IMR-90 (cell line): ENCODE measurements around the gene WFDC13. TPM values are rescaled to one million over a fixed set of nuclear protein-coding genes. Genes with fewer than 3 reads are reported as not detected.

Source experiments
- ATAC-seq: fragments of 200-7000 bp; cut with Tn5 transposase; 2 replicates; pipeline ENCODE4 v1.9.1; 2020; ENCODE audit warnings: low read depth, mild to moderate bottlenecking, moderate library complexity
- BruUV-seq: library from RNA; stranded (reverse); fragments of 400-500 nt; replicated peaks from 2 replicates; lab custom pipeline; 2021; lab: Mats Ljungman, UMichigan
- CTCF ChIA-PET: fragments of 300-600 bp; formaldehyde crosslinking; extraction: SDS; loops from one replicate; lab custom pipeline; 2021; ENCODE audit warnings: antibody characterized with exemption; lab: Yijun Ruan, JAX
- POLR2A ChIA-PET: fragments of 300-600 bp; sonication (Branson Sonifier 250); formaldehyde crosslinking; loops from one replicate; lab custom pipeline; 2022; ENCODE audit warnings: antibody characterized with exemption; ENCODE audit not compliant: unreplicated experiment; lab: Charles Lee
- DNase-seq: peaks from one replicate; pipeline ENCODE4 v3.0.0; 2013
- H2AFZ ChIP-seq: replicated peaks from 2 replicates; pipeline ENCODE3; 2013; ENCODE audit warnings: low read length, mild to moderate bottlenecking; ENCODE audit not compliant: poor library complexity
- H2AK5ac ChIP-seq: 2 replicates; pipeline ENCODE4 v1.6.1; 2013; ENCODE audit warnings: low read depth, low read length, inconsistent platforms
- H2AK9ac ChIP-seq: replicated peaks from 2 replicates; pipeline ENCODE3; 2013; ENCODE audit warnings: mild to moderate bottlenecking, low read depth, low read length, moderate library complexity; ENCODE audit not compliant: poor library complexity
- H2BK120ac ChIP-seq: 2 replicates; pipeline ENCODE4 v1.6.1; 2013; ENCODE audit warnings: low read depth, low read length, inconsistent platforms
- H2BK15ac ChIP-seq: 3 replicates; pipeline ENCODE4 v1.6.1; 2013; ENCODE audit warnings: low read depth, low read length, inconsistent platforms
- H2BK20ac ChIP-seq: 2 replicates; pipeline ENCODE4 v1.6.1; 2013; ENCODE audit warnings: low read depth, mild to moderate bottlenecking, inconsistent platforms, low read length, moderate library complexity
- H2BK5ac ChIP-seq: 2 replicates; pipeline ENCODE4 v1.6.1; 2013; ENCODE audit warnings: mild to moderate bottlenecking, low read depth, low read length, inconsistent platforms; ENCODE audit not compliant: poor library complexity, severe bottlenecking
- H3K14ac ChIP-seq: replicated peaks from 2 replicates; pipeline ENCODE4 v1.6.1; 2013; ENCODE audit warnings: low read depth, low read length, inconsistent platforms
- H3K18ac ChIP-seq: 2 replicates; pipeline ENCODE4 v1.6.1; 2013; ENCODE audit warnings: low read depth, low read length, control low read depth
- H3K23ac ChIP-seq: 2 replicates; pipeline ENCODE4 v1.6.1; 2013; ENCODE audit warnings: low read depth, low read length, inconsistent platforms
- H3K27ac ChIP-seq: 2 replicates; pipeline ENCODE4 v1.5.1; 2013; ENCODE audit warnings: mild to moderate bottlenecking, control low read depth, low read length; ENCODE audit not compliant: insufficient read depth
- H3K27me3 ChIP-seq: 2 replicates; pipeline ENCODE4 v1.6.1; 2013; ENCODE audit warnings: low read length; ENCODE audit not compliant: control insufficient read depth, insufficient read depth
- H3K36me3 ChIP-seq: 2 replicates; pipeline ENCODE4 v1.6.1; 2013; ENCODE audit warnings: low read length, mixed read lengths; ENCODE audit not compliant: control insufficient read depth, insufficient read depth
- H3K4ac ChIP-seq: 2 replicates; pipeline ENCODE4 v1.6.1; 2013; ENCODE audit warnings: low read depth, low read length, inconsistent platforms
- H3K4me1 ChIP-seq: 2 replicates; pipeline ENCODE4 v1.6.1; 2013; ENCODE audit warnings: low read length, mixed read lengths; ENCODE audit not compliant: control insufficient read depth, insufficient read depth
- H3K4me2 ChIP-seq: 2 replicates; pipeline ENCODE4 v1.6.1; 2013; ENCODE audit warnings: low read depth, mild to moderate bottlenecking, control low read depth, low read length, moderate library complexity
- H3K4me3 ChIP-seq: 2 replicates; pipeline ENCODE4 v1.5.1; 2013; ENCODE audit warnings: low read depth, mild to moderate bottlenecking, control low read depth, low read length, moderate library complexity; ENCODE audit not compliant: insufficient read depth
- H3K56ac ChIP-seq: 2 replicates; pipeline ENCODE4 v1.6.1; 2013; ENCODE audit warnings: low read length, inconsistent platforms; ENCODE audit not compliant: insufficient read depth; ENCODE audit errors: extremely low read depth
- H3K79me1 ChIP-seq, 2 experiments: 2 replicates each; pipeline ENCODE4 v1.6.1; 2013; ENCODE audit warnings: low read length in 2 of 2, inconsistent platforms in 1 of 2, low read depth in 1 of 2
- H3K9ac ChIP-seq: 2 replicates; pipeline ENCODE4 v1.6.1; 2013; ENCODE audit warnings: low read depth, low read length, control low read depth
- H3K9me1 ChIP-seq: 2 replicates; pipeline ENCODE4 v1.6.1; 2013; ENCODE audit warnings: low read length, inconsistent platforms; ENCODE audit not compliant: insufficient read depth
- H3K9me3 ChIP-seq: 2 replicates; pipeline ENCODE4 v1.6.1; 2013; ENCODE audit warnings: low read length; ENCODE audit not compliant: control insufficient read depth, insufficient read depth
- H4K20me1 ChIP-seq: 2 replicates; pipeline ENCODE4 v1.6.1; 2013; ENCODE audit warnings: low read length, inconsistent platforms; ENCODE audit not compliant: insufficient read depth
- H4K5ac ChIP-seq: 2 replicates; pipeline ENCODE4 v1.6.1; 2013; ENCODE audit warnings: mild to moderate bottlenecking, low read depth, low read length, control low read depth
- H4K8ac ChIP-seq, 2 experiments: 2 replicates each; pipeline ENCODE4 v1.6.1; 2013; ENCODE audit warnings: low read depth in 2 of 2, low read length in 2 of 2, control low read depth in 1 of 2, inconsistent platforms in 1 of 2
- H4K91ac ChIP-seq: 2 replicates; pipeline ENCODE4 v1.6.1; 2013; ENCODE audit warnings: low read depth, low read length, inconsistent platforms; ENCODE audit not compliant: insufficient read depth
- BHLHE40 ChIP-seq: fragments of 150-350 bp; IDR thresholded peaks from 2 replicates; pipeline ENCODE4 v1.6.1; 2016; ENCODE audit warnings: mild to moderate bottlenecking, low read depth, low read length
- CTCF ChIP-seq: conservative IDR thresholded peaks from 2 replicates; pipeline ENCODE4 v1.5.1; 2012; ENCODE audit warnings: mild to moderate bottlenecking, low read depth, low read length, improper control_type of control experiment
- ELK1 ChIP-seq: fragments of 150-350 bp; IDR thresholded peaks from 2 replicates; pipeline ENCODE4 v1.6.1; 2016; ENCODE audit warnings: low read depth, mild to moderate bottlenecking, low read length, moderate library complexity, borderline replicate concordance
- FOS ChIP-seq: fragments of 150-350 bp; IDR thresholded peaks from 2 replicates; pipeline ENCODE4 v1.6.1; 2016; ENCODE audit warnings: low read depth, low read length
- MAFK ChIP-seq: IDR thresholded peaks from 2 replicates; pipeline ENCODE4 v1.6.1; 2012; ENCODE audit warnings: low read depth, low read length, improper control_type of control experiment
- MAZ ChIP-seq: IDR thresholded peaks from 2 replicates; pipeline ENCODE4 v1.6.1; 2012; ENCODE audit warnings: low read depth, mild to moderate bottlenecking, low read length, improper control_type of control experiment, moderate library complexity, borderline replicate concordance
- MXI1 ChIP-seq: IDR thresholded peaks from 2 replicates; pipeline ENCODE4 v1.6.1; 2012; ENCODE audit warnings: low read depth, mild to moderate bottlenecking, low read length, moderate library complexity, borderline replicate concordance
- NFE2L2 ChIP-seq: fragments of 150-350 bp; IDR thresholded peaks from 2 replicates; pipeline ENCODE4 v1.6.1; 2016; ENCODE audit warnings: low read depth, mild to moderate bottlenecking, low read length
- RCOR1 ChIP-seq: IDR thresholded peaks from 2 replicates; pipeline ENCODE4 v1.6.1; 2012; ENCODE audit warnings: mild to moderate bottlenecking, low read length, improper control_type of control experiment; ENCODE audit not compliant: insufficient replicate concordance
- SMC3 ChIP-seq: fragments of 150-350 bp; IDR thresholded peaks from 2 replicates; pipeline ENCODE4 v1.6.1; 2016; ENCODE audit warnings: low read depth, mild to moderate bottlenecking, antibody characterized with exemption, low read length, moderate library complexity
- USF2 ChIP-seq: fragments of 150-350 bp; IDR thresholded peaks from 2 replicates; pipeline ENCODE4 v1.6.1; 2017; ENCODE audit warnings: mild to moderate bottlenecking, antibody characterized with exemption, low read length, low read depth
- dilution Hi-C: fragments of 300-500 bp; cut with HindIII; formaldehyde crosslinking; loops from one replicate; pipeline ENCODE4 v1.14.3; 2018; ENCODE audit warnings: low sequenced_read_pairs; ENCODE audit not compliant: unreplicated experiment
- in situ Hi-C: fragments of 300-500 bp; cut with MboI; formaldehyde crosslinking; loops from 3 replicates; pipeline ENCODE4 v1.14.3; 2019; ENCODE audit warnings: low sequenced_read_pairs, inconsistent platforms, mixed read lengths
- intact Hi-C: fragments of 100-400 bp; cut with micrococcal nuclease; formaldehyde crosslinking; loops from 2 replicates; pipeline ENCODE4 v1.10.0; 2022
- polyA plus RNA-seq, 3 experiments: library from polyadenylated mRNA; depleted of rRNA; stranded (reverse); fragments of >200 nt; gene quantifications; 2 replicates each; pipeline ENCODE4 v1.2.3, GENCODE V29; 2012; ENCODE audit warnings: low replicate concordance in 1 of 3
- total RNA-seq: library from RNA; depleted of rRNA; stranded (reverse); fragments of >200 nt; gene quantifications from 2 replicates; pipeline ENCODE4 v1.2.3, GENCODE V29; 2012

The WFDC13 gene
- total and polyA plus RNA-seq, 2 of the 4 experiments (the other 2 are of a cell fraction), result not detected

GRCh38 chr20:45725134-45725533, 23.3 kb downstream of the WFDC13 start:
- ATAC-seq (no peak), DNase-seq (no peak)
- Histone ChIP-seq H4K8ac (no peak overlapping the region), H4K20me1 (no peaks in the 10 kb centered on the region), H3K36me3 (no peaks in the 10 kb centered on the region), H3K56ac (no peak overlapping the region), H3K27ac (no peak overlapping the region), H3K18ac (no peak overlapping the region), H4K5ac (no peak overlapping the region), H2BK20ac (no peak overlapping the region), H2AFZ (no peak overlapping the region), H4K91ac (no peak overlapping the region), H3K9me3 (no peaks in the 10 kb centered on the region), H3K27me3 (no peaks in the 10 kb centered on the region; the same call in 1 of the 2 replicates), H2AK9ac (no peak overlapping the region), H3K23ac (no peak overlapping the region), H3K4me1 (no peaks in the 10 kb centered on the region), H2BK15ac (no peak overlapping the region), H3K14ac (no peak overlapping the region), H3K9ac (no peak overlapping the region), H3K4ac (no peak overlapping the region), H3K9me1 (no peaks in the 10 kb centered on the region), H2BK120ac (no peak overlapping the region), H3K4me2 (no peak overlapping the region), H2AK5ac (no peak overlapping the region), H3K79me1 (no peaks in the 10 kb centered on the region), H3K4me3 (no peak overlapping the region), H2BK5ac (no peak overlapping the region)
- dilution Hi-C loops, result no loop called here
- BruUV-seq, result no TSS peak
- intact Hi-C loops, result loop anchor here (10.0 kb wide), 1 partner anchor 490 kb away; no protein-coding TSS in a partner anchor
- in situ Hi-C loops, result no loop called here
- TF ChIP-seq CTCF (no peak), MXI1 (no peak), ELK1 (no peak), SMC3 (no peak), MAZ (no peak), BHLHE40 (no peak), USF2 (no peak), MAFK (no peak), NFE2L2 (no peak), RCOR1 (no peak), FOS (no peak)
- ChIA-PET POLR2A (no interaction called here), CTCF (no interaction called here)
